ENCODE measurements around the gene SWAP70. TPM values are rescaled to one million over a fixed set of nuclear protein-coding genes. Genes with fewer than 3 reads are reported as not detected.
A peak's percentile ranks its signal among the peaks of the same experiment; 100 is the strongest.

The SWAP70 gene
- total and polyA plus RNA-seq, 2 of the 13 experiments (the other 11 are each of a cell fraction or from before 2014, with no cell fraction given), result 4.6 to 8.7 TPM

- in situ Hi-C loops (cut with HindIII; ENCODE audit: extremely low pct_ligation_motif_present, low pct_unique_long_range_greater_than_20kb) (no loop called here), intact Hi-C loops (cut with micrococcal nuclease; ENCODE audit: unreplicated experiment) (loop anchor here (1.0 kb wide), 1 partner anchor 130 kb away; no protein-coding TSS in a partner anchor)
- TF ChIP-seq ATF7 (IDR thresholded peaks at IDR 0.05), result peak; percentile 76
- no peak for TF ChIP-seq ATF7 (CRISPR knock-in tag; IDR thresholded peaks at IDR 0.05)
- no peak for TF ChIP-seq SAFB2 (CRISPR knock-in tag; IDR thresholded peaks at IDR 0.05; ENCODE audit: borderline replicate concordance, low read depth)
- Histone ChIP-seq H3K36me3 (replicated peaks in 1 of 2; ENCODE audit: control insufficient read depth in 1 of 2, insufficient read depth in 2 of 2, low read length in 2 of 2) (no peaks in the 10 kb centered on the region), H3K4me1 (ENCODE audit: insufficient read depth, low read length) (peaks cover 19% of the 10 kb centered on the region), H3K4me2 (ENCODE audit: low read depth, low read length) (no peak overlapping the region), H3K27me3 (ENCODE audit: control insufficient read depth in 1 of 2, insufficient read depth in 2 of 2, low read length in 2 of 2) (peaks cover 0 to 1% of the 10 kb centered on the region in 2 experiments; a peak in 2 of 5 replicates), H3K9ac (ENCODE audit: insufficient read depth, low read depth, low read length) (no peak overlapping the region), H3K27ac (ENCODE audit: extremely low read length, insufficient read depth, low read length) (no peak overlapping the region), H3K9me3 (ENCODE audit: low read length) (no peaks in the 10 kb centered on the region), H3K79me2 (ENCODE audit: insufficient read depth, low read length) (no peaks in the 10 kb centered on the region), H3K4me3 (replicated peaks in 1 of 3; ENCODE audit: insufficient read depth in 1 of 3, low read depth in 2 of 3, low read length in 3 of 3) (no peak overlapping the region), H4K20me1 (ENCODE audit: insufficient read depth, low read length) (no peaks in the 10 kb centered on the region), H2AFZ (ENCODE audit: low read length) (no peak overlapping the region)
- WGBS (ENCODE audit: low lambda C conversion rate), result 83% methylated on average over 5 of the region's 5 CpGs
- ATAC-seq (no peak), FAIRE-seq (no peak), DNase-seq (ENCODE audit: low spot score) (no peak)
- ChIA-PET CTCF (ENCODE audit: low intra/inter-chr PET ratio, low total read pairs) (no interaction called here), POLR2A (no interaction called here)
- no TSS peak for BruUV-seq (replicated peaks)
Observed at GRCh38 chr11:9617940-9618339, 45.9 kb upstream of the SWAP70 start.

- DNase-seq (ENCODE audit: low spot score), result no peak
- ATAC-seq, result no peak
- H3K9ac ChIP-seq (ENCODE audit: insufficient read depth, low read depth, low read length), result no peak overlapping the region
- H3K4me1 ChIP-seq (ENCODE audit: insufficient read depth, low read length), result peaks cover 12% of the 10 kb centered on the region
- no peak overlapping the region for H3K4me3 ChIP-seq (replicated peaks in 1 of 3; ENCODE audit: insufficient read depth in 1 of 3, low read depth in 2 of 3, low read length in 3 of 3)
- H3K27ac ChIP-seq (ENCODE audit: extremely low read length, insufficient read depth, low read length), result no peak overlapping the region
- WGBS (ENCODE audit: low lambda C conversion rate), result 80% methylated on average over 1 of the region's 1 CpG
- H3K4me2 ChIP-seq (ENCODE audit: low read depth, low read length), result no peak overlapping the region
- no peaks in the 10 kb centered on the region for H3K79me2 ChIP-seq (ENCODE audit: insufficient read depth, low read length)
- no TSS peak for BruUV-seq (replicated peaks)
- POLR2A ChIA-PET, result no interaction called here
- intact Hi-C loops (cut with micrococcal nuclease; ENCODE audit: unreplicated experiment), result no loop called here
- H3K9me3 ChIP-seq (ENCODE audit: low read length), result no peaks in the 10 kb centered on the region
- in situ Hi-C loops (cut with HindIII; ENCODE audit: extremely low pct_ligation_motif_present, low pct_unique_long_range_greater_than_20kb), result no loop called here
- FAIRE-seq, result no peak
- H3K36me3 ChIP-seq (replicated peaks in 1 of 2; ENCODE audit: control insufficient read depth in 1 of 2, insufficient read depth in 2 of 2, low read length in 2 of 2), result no peaks in the 10 kb centered on the region
- CTCF ChIA-PET (ENCODE audit: low intra/inter-chr PET ratio, low total read pairs), result no interaction called here
- TF ChIP-seq ZNF24 (IDR thresholded peaks at IDR 0.05) (peak; percentile 81), SOX13 (IDR thresholded peaks at IDR 0.05) (no peak), SOX13 (CRISPR knock-in tag; conservative IDR thresholded peaks at IDR 0.05 in 1 of 2, IDR thresholded peaks at IDR 0.05 in 1 of 2) (no peak)
- H2AFZ ChIP-seq (ENCODE audit: low read length), result no peak overlapping the region
- H4K20me1 ChIP-seq (ENCODE audit: insufficient read depth, low read length), result no peaks in the 10 kb centered on the region
- H3K27me3 ChIP-seq (ENCODE audit: control insufficient read depth in 1 of 2, insufficient read depth in 2 of 2, low read length in 2 of 2), result peaks cover 0 to 1% of the 10 kb centered on the region in 2 experiments; a peak in 2 of 5 replicates
Observed at GRCh38 chr11:9619004-9619403, 44.9 kb upstream of the SWAP70 start.
